Hepatocyte (in vitro differentiated cells): ENCODE data around the gene LYRM9.

Source experiments
- EZH2 ChIP-seq: fragments of 200-600 bp; sonication (generic); IDR thresholded peaks from 2 replicates; pipeline ENCODE4 v1.6.1; 2016; ENCODE audit warnings: antibody characterized with exemption, mild to moderate bottlenecking, borderline replicate concordance
- EZH2phosphoT487 ChIP-seq: fragments of 200-600 bp; sonication (generic); IDR thresholded peaks from one replicate; pipeline ENCODE4 v1.6.1; 2018; ENCODE audit warnings: antibody characterized with exemption, mild to moderate bottlenecking, low read depth, moderate library complexity; ENCODE audit not compliant: unreplicated experiment, severe bottlenecking
- TF ChIP-seq, protein P1 (sequence below): fragments of 200-600 bp; sonication (generic); IDR thresholded peaks from 2 replicates; pipeline ENCODE4 v1.5.1; 2016; ENCODE audit warnings: antibody characterized with exemption, mild to moderate bottlenecking; ENCODE audit not compliant: poor library complexity

GRCh38 chr17:27919079-27919478 lies 25.9 kb upstream of the LYRM9 start:
- TF ChIP-seq, protein P1, sequence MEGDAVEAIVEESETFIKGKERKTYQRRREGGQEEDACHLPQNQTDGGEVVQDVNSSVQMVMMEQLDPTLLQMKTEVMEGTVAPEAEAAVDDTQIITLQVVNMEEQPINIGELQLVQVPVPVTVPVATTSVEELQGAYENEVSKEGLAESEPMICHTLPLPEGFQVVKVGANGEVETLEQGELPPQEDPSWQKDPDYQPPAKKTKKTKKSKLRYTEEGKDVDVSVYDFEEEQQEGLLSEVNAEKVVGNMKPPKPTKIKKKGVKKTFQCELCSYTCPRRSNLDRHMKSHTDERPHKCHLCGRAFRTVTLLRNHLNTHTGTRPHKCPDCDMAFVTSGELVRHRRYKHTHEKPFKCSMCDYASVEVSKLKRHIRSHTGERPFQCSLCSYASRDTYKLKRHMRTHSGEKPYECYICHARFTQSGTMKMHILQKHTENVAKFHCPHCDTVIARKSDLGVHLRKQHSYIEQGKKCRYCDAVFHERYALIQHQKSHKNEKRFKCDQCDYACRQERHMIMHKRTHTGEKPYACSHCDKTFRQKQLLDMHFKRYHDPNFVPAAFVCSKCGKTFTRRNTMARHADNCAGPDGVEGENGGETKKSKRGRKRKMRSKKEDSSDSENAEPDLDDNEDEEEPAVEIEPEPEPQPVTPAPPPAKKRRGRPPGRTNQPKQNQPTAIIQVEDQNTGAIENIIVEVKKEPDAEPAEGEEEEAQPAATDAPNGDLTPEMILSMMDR, result no peak
- no peak for TF ChIP-seq EZH2
- TF ChIP-seq EZH2phosphoT487, result no peak
